AG04449 (cell line): ENCODE data around the gene BPIFA3.

ENCODE experiments used
- CTCF ChIA-PET: fragments of 350-600 bp; formaldehyde crosslinking; extraction: SDS; loops from one replicate; lab custom pipeline; 2021; ENCODE audit warnings: antibody characterized with exemption; lab: Yijun Ruan, JAX
- POLR2A ChIA-PET: fragments of 400-600, 350-600 bp; formaldehyde crosslinking; extraction: SDS; loops from one replicate; lab custom pipeline; 2020; ENCODE audit warnings: antibody characterized with exemption, inconsistent platforms; lab: Yijun Ruan, JAX
- DNase-seq: peaks from one replicate; pipeline ENCODE4 v3.0.0-alpha.2; 2010; ENCODE audit warnings: low read depth, low spot score
- H3K4me3 ChIP-seq: 2 replicates; pipeline ENCODE4 v1.5.1; 2011; ENCODE audit warnings: low read depth, mild to moderate bottlenecking, control low read depth, low read length
- TF ChIP-seq, protein P1 (sequence below): IDR thresholded peaks from one replicate; pipeline ENCODE4 v1.5.1; 2011; ENCODE audit warnings: mild to moderate bottlenecking, moderate library complexity, low read length, control low read depth, inconsistent platforms; ENCODE audit not compliant: insufficient read depth; ENCODE audit errors: missing control alignments

Gene BPIFA3

DNA sequence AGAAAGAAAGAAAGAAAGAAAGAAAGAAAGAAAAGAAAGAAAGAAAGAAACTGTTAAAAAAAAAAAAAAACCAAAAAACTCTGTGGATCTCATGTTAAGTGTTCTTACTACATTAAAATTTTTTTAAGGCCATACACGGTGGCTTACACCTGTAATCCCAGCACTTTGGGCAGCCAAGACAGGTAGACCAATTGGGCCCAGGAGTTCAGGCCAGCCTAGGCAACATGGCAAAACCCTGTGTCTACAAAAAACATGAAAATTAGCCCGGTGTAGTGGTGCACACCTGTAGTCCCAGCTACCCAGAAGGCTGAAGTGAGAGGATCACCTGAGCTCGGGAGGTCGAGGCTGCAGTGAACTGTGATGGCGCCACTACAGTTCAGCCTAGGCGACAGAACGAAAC, 14.1 kb downstream of the BPIFA3 start:
- no peak for DNase-seq
- POLR2A ChIA-PET: no interaction called here
- CTCF ChIA-PET: no interaction called here
- TF ChIP-seq, protein P1, sequence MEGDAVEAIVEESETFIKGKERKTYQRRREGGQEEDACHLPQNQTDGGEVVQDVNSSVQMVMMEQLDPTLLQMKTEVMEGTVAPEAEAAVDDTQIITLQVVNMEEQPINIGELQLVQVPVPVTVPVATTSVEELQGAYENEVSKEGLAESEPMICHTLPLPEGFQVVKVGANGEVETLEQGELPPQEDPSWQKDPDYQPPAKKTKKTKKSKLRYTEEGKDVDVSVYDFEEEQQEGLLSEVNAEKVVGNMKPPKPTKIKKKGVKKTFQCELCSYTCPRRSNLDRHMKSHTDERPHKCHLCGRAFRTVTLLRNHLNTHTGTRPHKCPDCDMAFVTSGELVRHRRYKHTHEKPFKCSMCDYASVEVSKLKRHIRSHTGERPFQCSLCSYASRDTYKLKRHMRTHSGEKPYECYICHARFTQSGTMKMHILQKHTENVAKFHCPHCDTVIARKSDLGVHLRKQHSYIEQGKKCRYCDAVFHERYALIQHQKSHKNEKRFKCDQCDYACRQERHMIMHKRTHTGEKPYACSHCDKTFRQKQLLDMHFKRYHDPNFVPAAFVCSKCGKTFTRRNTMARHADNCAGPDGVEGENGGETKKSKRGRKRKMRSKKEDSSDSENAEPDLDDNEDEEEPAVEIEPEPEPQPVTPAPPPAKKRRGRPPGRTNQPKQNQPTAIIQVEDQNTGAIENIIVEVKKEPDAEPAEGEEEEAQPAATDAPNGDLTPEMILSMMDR: no peak
- H3K4me3 ChIP-seq: no peak overlapping the region

DNA sequence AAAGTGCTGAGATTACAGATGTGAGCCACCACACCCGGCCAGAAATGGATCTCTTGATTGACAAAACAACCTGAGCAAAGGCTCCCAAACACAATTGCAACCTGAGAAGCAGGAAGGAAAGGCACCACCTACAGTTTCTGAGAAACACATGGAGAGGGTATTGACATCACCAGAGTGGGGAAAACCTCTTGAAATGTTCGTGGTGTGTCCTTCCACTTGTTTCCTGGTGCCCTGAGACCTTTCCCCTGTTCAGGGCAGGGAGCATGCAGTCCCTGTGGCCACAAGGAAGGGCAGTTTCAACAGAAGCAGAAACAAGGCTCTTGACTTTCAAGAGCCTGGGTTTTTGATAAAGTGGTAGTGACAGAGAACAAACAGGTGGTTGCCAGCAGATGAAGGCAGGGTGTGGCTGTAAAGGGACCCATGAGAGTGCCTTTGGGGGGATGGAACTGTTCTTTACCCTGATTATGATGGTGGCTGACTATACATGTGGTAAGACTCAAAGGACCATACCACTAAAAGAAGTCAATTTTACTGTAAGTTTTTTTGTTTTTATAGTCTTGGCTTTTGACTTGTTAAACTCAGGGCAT, 15.4 kb downstream of the BPIFA3 start:
- H3K4me3 ChIP-seq: no peak overlapping the region
- TF ChIP-seq, protein P1: no peak
- ChIA-PET POLR2A (no interaction called here), CTCF (no interaction called here)
- no peak for DNase-seq

DNA sequence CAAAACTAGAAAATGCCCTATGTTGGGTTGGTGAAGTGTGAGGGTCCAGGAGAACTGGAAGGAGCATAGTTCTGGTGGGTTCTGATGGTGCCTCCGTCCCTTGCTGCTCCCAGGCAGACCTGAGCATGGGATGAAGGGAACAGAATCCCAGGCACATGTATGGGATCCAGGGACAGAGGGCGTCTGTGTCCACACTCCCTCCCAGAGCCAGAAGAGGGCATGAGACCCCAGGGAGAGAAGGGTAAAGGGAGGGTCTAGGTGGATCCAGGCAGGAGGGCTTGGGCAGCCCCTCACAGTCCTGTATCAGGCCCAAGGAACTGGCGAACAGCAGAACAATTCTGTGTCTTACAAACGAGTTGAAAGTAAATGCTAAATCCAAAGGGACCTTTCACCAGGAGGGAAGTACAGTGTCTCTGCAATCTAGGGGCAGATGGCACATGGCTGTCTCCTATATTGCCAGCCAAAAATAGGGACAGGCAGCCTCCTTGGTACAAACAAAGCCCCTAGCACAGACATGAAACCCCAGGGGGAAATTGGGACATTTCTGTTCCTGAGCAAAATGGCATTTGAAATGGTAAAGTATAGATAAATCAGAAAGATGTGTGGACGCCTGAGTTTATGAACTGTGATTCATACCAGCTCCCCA, 16.1 kb downstream of the BPIFA3 start:
- ChIA-PET POLR2A (no interaction called here), CTCF (no interaction called here)
- DNase-seq: no peak
- TF ChIP-seq, protein P1: no peak
- no peak overlapping the region for H3K4me3 ChIP-seq

DNA sequence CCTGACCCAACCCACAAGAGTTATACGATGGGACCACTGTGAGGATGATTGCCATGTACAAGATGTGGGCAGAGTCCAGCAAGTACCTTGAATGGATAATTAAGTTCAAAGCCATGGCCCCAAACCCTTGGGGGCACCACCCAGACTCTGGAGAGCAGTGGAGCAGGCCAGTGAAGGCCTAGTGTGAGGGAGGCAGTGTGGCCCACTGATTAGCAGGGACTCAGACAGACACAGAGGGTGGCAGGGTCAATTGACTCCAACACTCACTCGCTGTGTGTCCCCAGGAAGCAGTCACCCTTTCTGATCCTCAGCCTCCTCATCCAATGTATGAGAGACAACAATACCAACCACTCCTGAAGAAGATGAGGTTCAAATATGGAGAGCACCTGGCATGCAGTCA, 16.9 kb downstream of the BPIFA3 start:
- POLR2A ChIA-PET: no interaction called here
- CTCF ChIA-PET: no interaction called here
- DNase-seq: no peak
- no peak overlapping the region for H3K4me3 ChIP-seq
- TF ChIP-seq, protein P1: no peak

DNA sequence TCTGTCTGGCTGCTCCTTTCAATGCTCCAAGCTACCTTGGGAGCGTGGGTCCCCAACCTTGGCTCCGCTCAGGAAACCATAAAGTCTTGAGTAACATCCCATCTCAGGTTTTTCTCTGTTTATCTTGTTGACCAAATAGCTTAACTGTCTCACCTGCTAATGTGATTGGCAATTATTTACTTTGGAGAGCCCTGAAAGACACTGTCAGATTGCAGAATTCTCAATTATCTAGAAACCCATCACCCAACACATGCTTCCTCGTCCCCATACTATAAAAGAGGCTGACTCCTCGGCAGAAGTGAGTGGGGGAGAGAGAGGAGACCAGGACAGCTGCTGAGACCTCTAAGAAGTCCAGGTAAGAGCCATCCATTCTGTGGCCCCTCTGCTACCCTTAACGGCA, 18.5 kb downstream of the BPIFA3 start, which contains the start of gene BPIFA1:
TSS of gene BPIFA1 (plus strand) at position 301 of the 400 bp plus-strand sequence. CDS start 1,716 bp downstream, outside the sequence.
- ChIA-PET POLR2A (no interaction called here), CTCF (no interaction called here)
- no peak within 1 kb of the TSS for H3K4me3 ChIP-seq
- TF ChIP-seq, protein P1: no peak
- DNase-seq: no peak

DNA sequence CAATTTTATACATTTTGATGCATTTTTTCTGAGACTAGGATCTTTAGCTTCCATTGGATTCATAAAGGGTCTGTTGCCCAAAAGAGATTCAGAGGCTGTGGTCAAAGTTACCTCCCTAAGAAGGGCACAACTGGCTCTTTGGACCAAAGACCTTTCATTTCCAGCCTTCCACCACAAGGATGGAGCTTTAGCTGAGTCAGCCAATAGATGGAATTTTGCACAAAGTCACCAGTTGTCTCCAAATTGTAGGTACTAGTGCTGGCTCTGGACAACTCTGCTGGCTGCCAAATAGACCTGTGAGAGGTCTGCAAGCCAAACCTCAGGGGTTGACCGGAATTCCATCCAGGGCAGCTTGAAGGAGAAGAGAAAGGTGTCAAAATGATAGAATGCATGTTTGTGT, 19.2 kb downstream of the BPIFA3 start:
- ChIA-PET POLR2A (no interaction called here), CTCF (no interaction called here)
- H3K4me3 ChIP-seq: no peak overlapping the region
- TF ChIP-seq, protein P1: no peak
- no peak for DNase-seq
